Smooth muscle cell (in vitro differentiated cells): Measurements from ENCODE around the gene GAL3ST3. TPM values are rescaled to one million over a fixed set of nuclear protein-coding genes. Genes with fewer than 3 reads are reported as not detected.

Source experiments
- DNase-seq: peaks from one replicate; lab custom pipeline; 2025; ENCODE audit not compliant: unreplicated experiment; lab: John Stamatoyannopoulos, UW
- H2AFZ ChIP-seq: fragments of 200-600 bp; sonication (generic); 2 replicates; pipeline ENCODE4 v1.6.0; 2016; ENCODE audit warnings: antibody characterized with exemption, low read depth, mild to moderate bottlenecking
- H3F3A ChIP-seq: fragments of 200-600 bp; sonication (generic); 2 replicates; pipeline ENCODE4 v1.6.0; 2017; ENCODE audit warnings: antibody characterized with exemption, low read depth
- H3K27ac ChIP-seq: fragments of 200-600 bp; sonication (generic); 2 replicates; pipeline ENCODE4 v1.5.1; 2016; ENCODE audit warnings: low read depth, mild to moderate bottlenecking
- H3K27me3 ChIP-seq: fragments of 200-600 bp; sonication (generic); 2 replicates; pipeline ENCODE4 v1.6.1; 2016; ENCODE audit warnings: low read depth, mild to moderate bottlenecking
- H3K36me3 ChIP-seq: fragments of 200-600 bp; sonication (generic); 2 replicates; pipeline ENCODE4 v1.5.1; 2016; ENCODE audit warnings: low read depth
- H3K4me1 ChIP-seq: fragments of 200-600 bp; sonication (generic); 2 replicates; pipeline ENCODE4 v1.5.1; 2016; ENCODE audit warnings: low read depth
- H3K4me2 ChIP-seq: fragments of 200-600 bp; sonication (generic); 2 replicates; pipeline ENCODE4 v1.6.0; 2016; ENCODE audit warnings: mild to moderate bottlenecking
- H3K4me3 ChIP-seq: fragments of 200-600 bp; sonication (generic); 2 replicates; pipeline ENCODE4 v1.5.1; 2016; ENCODE audit warnings: mild to moderate bottlenecking
- H3K79me2 ChIP-seq: fragments of 200-600 bp; sonication (generic); 2 replicates; pipeline ENCODE4 v1.6.0; 2016; ENCODE audit warnings: low read depth, mild to moderate bottlenecking
- H3K9ac ChIP-seq: fragments of 200-600 bp; sonication (generic); 2 replicates; pipeline ENCODE4 v1.6.0; 2016; ENCODE audit warnings: low read depth
- H3K9me3 ChIP-seq: fragments of 200-600 bp; sonication (generic); replicated peaks from 2 replicates; pipeline ENCODE4 v1.5.1; 2016; ENCODE audit warnings: low read depth
- H4K20me1 ChIP-seq: fragments of 200-600 bp; sonication (generic); 2 replicates; pipeline ENCODE4 v1.6.0; 2016; ENCODE audit warnings: low read depth
- WGBS: methylation state at CpG from one replicate; pipeline ENCODE4 v1.1.7; 2016; ENCODE audit warnings: low lambda C conversion rate; 5-methylcytosine and 5-hydroxymethylcytosine counted together
- polyA plus RNA-seq: library from polyadenylated mRNA; unstranded; fragments of >200 nt; fragmentation: Nextera tagmentation; extraction: Ambion mirVana; gene quantifications from 2 replicates; pipeline ENCODE4 v1.2.1, GENCODE V29; 2016
- total RNA-seq: library from RNA; depleted of rRNA; stranded (reverse); fragments of >200 nt; gene quantifications from 2 replicates; pipeline ENCODE4 v1.2.3, GENCODE V29; 2014
- TF ChIP-seq, protein P1 (sequence below): fragments of 200-600 bp; sonication (generic); IDR thresholded peaks from 2 replicates; pipeline ENCODE4 v1.5.1; 2017; ENCODE audit warnings: borderline replicate concordance, mild to moderate bottlenecking, antibody characterized with exemption; ENCODE audit not compliant: insufficient read depth, poor library complexity, severe bottlenecking

The GAL3ST3 gene
- total and polyA plus RNA-seq, 2 experiments from 2014 or later, result 0.23 to 0.27 TPM

DNA sequence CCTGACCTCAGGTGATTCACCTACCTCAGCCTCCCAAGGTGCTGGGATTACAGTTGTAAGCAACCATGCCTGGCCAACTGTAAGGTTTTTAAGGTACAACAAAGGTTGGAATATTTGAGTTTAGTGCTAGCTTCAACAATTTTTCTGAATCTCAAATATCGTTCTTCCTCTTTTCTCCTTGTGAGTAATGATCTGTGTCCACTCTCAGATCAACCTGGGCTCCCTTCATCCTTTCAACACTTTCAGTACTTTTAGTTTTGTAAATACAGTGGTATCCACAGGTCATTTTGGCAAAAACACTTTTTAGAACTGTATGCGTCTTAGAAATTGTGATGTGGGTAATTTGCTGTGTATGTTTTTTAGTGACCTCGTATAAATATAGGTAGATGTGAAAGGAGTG lies 29.0 kb upstream of the GAL3ST3 start:
- H3K4me1 ChIP-seq, result peaks cover 19% of the 10 kb centered on the region
- H3K9ac ChIP-seq, result no peak overlapping the region
- H3K4me3 ChIP-seq, result no peak overlapping the region
- H3K79me2 ChIP-seq, result peaks cover 98% of the 10 kb centered on the region
- H4K20me1 ChIP-seq, result peaks cover 70% of the 10 kb centered on the region
- H3K4me2 ChIP-seq, result no peak overlapping the region
- no peaks in the 10 kb centered on the region for H3K9me3 ChIP-seq
- H2AFZ ChIP-seq, result no peak overlapping the region
- no peaks in the 10 kb centered on the region for H3K36me3 ChIP-seq
- no peaks in the 10 kb centered on the region for H3K27me3 ChIP-seq
- peaks cover 35% of the 10 kb centered on the region for H3F3A ChIP-seq
- H3K27ac ChIP-seq, result peak overlapping the region; percentile 87
- TF ChIP-seq, protein P1, sequence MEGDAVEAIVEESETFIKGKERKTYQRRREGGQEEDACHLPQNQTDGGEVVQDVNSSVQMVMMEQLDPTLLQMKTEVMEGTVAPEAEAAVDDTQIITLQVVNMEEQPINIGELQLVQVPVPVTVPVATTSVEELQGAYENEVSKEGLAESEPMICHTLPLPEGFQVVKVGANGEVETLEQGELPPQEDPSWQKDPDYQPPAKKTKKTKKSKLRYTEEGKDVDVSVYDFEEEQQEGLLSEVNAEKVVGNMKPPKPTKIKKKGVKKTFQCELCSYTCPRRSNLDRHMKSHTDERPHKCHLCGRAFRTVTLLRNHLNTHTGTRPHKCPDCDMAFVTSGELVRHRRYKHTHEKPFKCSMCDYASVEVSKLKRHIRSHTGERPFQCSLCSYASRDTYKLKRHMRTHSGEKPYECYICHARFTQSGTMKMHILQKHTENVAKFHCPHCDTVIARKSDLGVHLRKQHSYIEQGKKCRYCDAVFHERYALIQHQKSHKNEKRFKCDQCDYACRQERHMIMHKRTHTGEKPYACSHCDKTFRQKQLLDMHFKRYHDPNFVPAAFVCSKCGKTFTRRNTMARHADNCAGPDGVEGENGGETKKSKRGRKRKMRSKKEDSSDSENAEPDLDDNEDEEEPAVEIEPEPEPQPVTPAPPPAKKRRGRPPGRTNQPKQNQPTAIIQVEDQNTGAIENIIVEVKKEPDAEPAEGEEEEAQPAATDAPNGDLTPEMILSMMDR, result no peak
- 95% methylated on average over 3 of the region's 3 CpGs for WGBS
- DNase-seq, result no peak

DNA sequence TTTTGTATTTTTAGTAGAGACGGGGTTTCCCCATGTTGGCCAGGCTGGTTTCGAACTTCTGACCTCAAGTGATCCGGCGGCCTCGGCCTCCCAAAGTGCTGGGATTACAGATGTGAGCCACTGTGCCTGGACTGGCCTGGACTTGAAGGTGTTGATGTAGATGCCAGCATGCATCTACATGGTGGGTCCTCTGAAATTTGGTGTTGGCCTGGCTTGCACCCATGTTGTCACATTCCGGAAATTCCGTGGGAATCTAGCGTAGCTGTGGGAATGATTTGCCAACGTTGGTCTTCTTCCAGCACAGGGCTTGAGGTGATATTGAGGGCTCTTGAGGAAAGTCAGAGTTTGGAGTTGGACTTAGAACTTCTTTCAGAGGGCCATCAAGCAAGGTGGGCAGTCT lies 27.6 kb upstream of the GAL3ST3 start:
- H3K4me1 ChIP-seq, result peaks cover 24% of the 10 kb centered on the region
- H3K27ac ChIP-seq, result no peak overlapping the region
- no peak overlapping the region for H2AFZ ChIP-seq
- no peak for DNase-seq
- no peak overlapping the region for H3K4me3 ChIP-seq
- H3K9ac ChIP-seq, result no peak overlapping the region
- no peaks in the 10 kb centered on the region for H3K27me3 ChIP-seq
- H3F3A ChIP-seq, result peaks cover 32% of the 10 kb centered on the region
- H4K20me1 ChIP-seq, result peaks cover 74% of the 10 kb centered on the region
- no peaks in the 10 kb centered on the region for H3K9me3 ChIP-seq
- no peak overlapping the region for H3K4me2 ChIP-seq
- WGBS, result 91% methylated on average over 9 of the region's 9 CpGs
- H3K36me3 ChIP-seq, result no peaks in the 10 kb centered on the region
- H3K79me2 ChIP-seq, result peaks cover 98% of the 10 kb centered on the region
- TF ChIP-seq, protein P1, result no peak

DNA sequence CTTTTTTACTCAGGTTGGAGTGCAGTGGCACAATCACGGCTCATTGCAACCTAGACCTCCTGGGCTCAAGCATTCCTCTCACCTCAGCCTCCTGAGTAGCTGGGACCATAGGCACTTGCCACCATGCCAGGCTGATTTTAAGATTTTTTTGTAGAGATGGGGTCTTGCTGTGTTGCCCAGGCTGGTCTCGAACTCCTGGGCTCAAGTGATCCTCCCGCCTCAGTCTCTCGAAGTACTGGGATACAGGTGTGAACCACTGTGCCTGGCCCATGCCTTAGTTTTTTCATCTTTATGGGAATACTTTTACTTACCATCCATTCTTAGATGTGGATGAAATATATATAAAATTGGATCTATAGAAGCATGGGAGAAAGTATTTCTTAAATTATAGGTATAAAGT lies 26.3 kb upstream of the GAL3ST3 start:
- no peak overlapping the region for H3K9ac ChIP-seq
- no peak overlapping the region for H2AFZ ChIP-seq
- no peak for DNase-seq
- no peaks in the 10 kb centered on the region for H3K36me3 ChIP-seq
- no peak overlapping the region for H3K27ac ChIP-seq
- H3K27me3 ChIP-seq, result no peaks in the 10 kb centered on the region
- WGBS, result 88% methylated on average over 4 of the region's 4 CpGs
- H3K79me2 ChIP-seq, result peaks cover 99% of the 10 kb centered on the region
- no peak overlapping the region for H3K4me2 ChIP-seq
- H3K9me3 ChIP-seq, result no peaks in the 10 kb centered on the region
- H3K4me3 ChIP-seq, result no peak overlapping the region
- peaks cover 79% of the 10 kb centered on the region for H4K20me1 ChIP-seq
- peaks cover 15% of the 10 kb centered on the region for H3K4me1 ChIP-seq
- H3F3A ChIP-seq, result peaks cover 24% of the 10 kb centered on the region
- TF ChIP-seq, protein P1, result no peak

DNA sequence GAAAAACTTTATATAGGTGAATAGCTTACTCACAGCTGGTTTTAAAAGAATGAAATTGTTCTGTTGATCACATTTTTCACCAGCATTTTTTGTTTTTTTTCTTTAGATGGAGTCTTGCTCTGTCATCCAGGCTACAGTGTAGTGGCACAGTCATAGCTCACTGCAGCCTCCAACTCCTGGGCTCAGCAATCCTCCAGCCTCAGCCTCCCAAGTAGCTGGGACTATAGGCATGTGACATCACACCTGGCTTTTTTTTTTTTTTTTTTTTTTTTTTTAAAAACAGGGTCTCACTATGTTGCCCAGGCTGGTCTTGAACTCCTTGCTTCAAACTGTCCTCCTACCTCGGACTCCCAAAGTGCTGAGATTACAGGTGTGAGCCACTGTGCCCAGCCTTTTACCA lies 24.7 kb upstream of the GAL3ST3 start:
- Histone ChIP-seq H3K4me3 (no peak overlapping the region), H3K27me3 (no peaks in the 10 kb centered on the region), H3K4me2 (no peak overlapping the region), H2AFZ (no peak overlapping the region), H3K9ac (no peak overlapping the region), H3K36me3 (no peaks in the 10 kb centered on the region), H3K9me3 (no peaks in the 10 kb centered on the region), H3F3A (peaks cover 9% of the 10 kb centered on the region), H3K4me1 (peaks cover 13% of the 10 kb centered on the region), H3K79me2 (peaks cover 83% of the 10 kb centered on the region), H3K27ac (no peak overlapping the region), H4K20me1 (peaks cover 64% of the 10 kb centered on the region)
- 96% methylated on average over 1 of the region's 1 CpG for WGBS
- TF ChIP-seq, protein P1, result no peak
- DNase-seq, result no peak
